A549 (cell line): ENCODE results near the gene EFHC1. TPM values are rescaled to one million over a fixed set of nuclear protein-coding genes. Genes with fewer than 3 reads are reported as not detected.

ENCODE experiments used
- ATAC-seq, 2 experiments: fragments of 200-7000 bp in 1 of 2; fragments of >200 bp in 1 of 2; cut with Nextera tagmentation in 1 of 2; cut with Tn5 transposase in 1 of 2; 3 replicates each; pipeline versions ENCODE4 v1.8.0 to v1.9.1; 2018 to 2020; ENCODE audit warnings: mild to moderate bottlenecking in 1 of 2, moderate library complexity in 1 of 2
- CTCF ChIA-PET: fragments of 300-600 bp; sonication (Branson Sonifier 250); formaldehyde crosslinking; extraction: SDS; loops from one replicate; lab custom pipeline; 2021; ENCODE audit warnings: antibody characterized with exemption, inconsistent platforms; lab: Yijun Ruan, JAX
- POLR2A ChIA-PET: fragments of 350-600 bp; formaldehyde crosslinking; extraction: SDS; loops from one replicate; lab custom pipeline; 2021; ENCODE audit warnings: antibody characterized with exemption, inconsistent platforms; lab: Yijun Ruan, JAX
- DNase-seq, 2 experiments: peaks; one replicate each; pipeline versions ENCODE4 v3.0.0 to v3.0.0-alpha.2; 2011 to 2016; ENCODE audit warnings: low read depth in 1 of 2, low spot score in 1 of 2
- FAIRE-seq: peaks from 2 replicates; lab custom pipeline; 2011; peaks lifted over from hg19 to GRCh38; lab: Jason Lieb, UNC
- H3K27ac ChIP-seq, 2 experiments: fragments of >200 bp; sonication (Bioruptor Twin); formaldehyde crosslinking; 3 replicates each; pipeline ENCODE4 v1.5.1; 2016 to 2017
- H3K4me1 ChIP-seq: fragments of >200 bp; sonication (Bioruptor Twin); formaldehyde crosslinking; 3 replicates; pipeline ENCODE4 v1.6.1; 2016
- H3K4me2 ChIP-seq: fragments of >200 bp; sonication (Bioruptor Twin); formaldehyde crosslinking; 3 replicates; pipeline ENCODE4 v1.6.1; 2016
- H3K4me3 ChIP-seq: fragments of >200 bp; sonication (Bioruptor Twin); formaldehyde crosslinking; 3 replicates; pipeline ENCODE4 v1.5.1; 2016
- H3K9me3 ChIP-seq: fragments of >200 bp; sonication (Bioruptor Twin); formaldehyde crosslinking; 3 replicates; pipeline ENCODE4 v1.6.1; 2016
- ATOH8 ChIP-seq: fragments of 250-450 bp; sonication (Bioruptor Pico); IDR thresholded peaks from 2 replicates; pipeline ENCODE4 v1.5.0; 2020; ENCODE audit warnings: low read depth, mild to moderate bottlenecking, moderate library complexity
- BHLHE40 ChIP-seq: IDR thresholded peaks from 2 replicates; pipeline ENCODE4 v1.6.1; 2012; ENCODE audit warnings: low read depth, low read length, inconsistent platforms
- CBX8 ChIP-seq: fragments of 200-600 bp; sonication (generic); IDR thresholded peaks from 2 replicates; pipeline ENCODE4 v1.6.1; 2016
- CEBPB ChIP-seq, 2 experiments: fragments of >200 bp in 1 of 2; sonication (Bioruptor Twin) in 1 of 2; formaldehyde crosslinking in 1 of 2; IDR thresholded peaks; 2 replicates each; pipeline ENCODE4 v1.6.1; 2012 to 2016
- CTCF ChIP-seq: fragments of >200 bp; sonication (Bioruptor Twin); formaldehyde crosslinking; IDR thresholded peaks from 3 replicates; pipeline ENCODE4 v1.5.1; 2016
- ELK1 ChIP-seq: fragments of 150-350 bp; IDR thresholded peaks from 2 replicates; pipeline ENCODE4 v1.6.1; 2014; ENCODE audit warnings: low read depth, mild to moderate bottlenecking, low read length
- EP300 ChIP-seq, 2 experiments: fragments of >200 bp; sonication (Bioruptor Twin); formaldehyde crosslinking; IDR thresholded peaks; 2 replicates in 1 of 2; 3 replicates in 1 of 2; pipeline ENCODE4 v1.6.1; 2016 to 2017
- ESRRA ChIP-seq: fragments of 150-350 bp; IDR thresholded peaks from 2 replicates; pipeline ENCODE4 v1.6.1; 2014; ENCODE audit warnings: mild to moderate bottlenecking, low read length, borderline replicate concordance
- FOSL2 ChIP-seq, 2 experiments: fragments of 450-650 bp in 1 of 2; fragments of >200 bp in 1 of 2; sonication (Bioruptor Twin) in 1 of 2; formaldehyde crosslinking; IDR thresholded peaks; 2 replicates each; pipeline versions ENCODE4 v1.5.0 to v1.6.1; 2016 to 2020; ENCODE audit warnings: mild to moderate bottlenecking in 1 of 2, moderate library complexity in 1 of 2
- HOXB5 ChIP-seq: fragments of 250-450 bp; sonication (Bioruptor Pico); IDR thresholded peaks from 2 replicates; pipeline ENCODE4 v1.5.0; 2020; ENCODE audit warnings: mild to moderate bottlenecking, moderate library complexity
- KDM5A ChIP-seq: fragments of 200-600 bp; sonication (generic); IDR thresholded peaks from 2 replicates; pipeline ENCODE4 v1.6.1; 2016; ENCODE audit warnings: antibody characterized with exemption, mild to moderate bottlenecking
- NFE2L2 ChIP-seq: fragments of 150-350 bp; conservative IDR thresholded peaks from 2 replicates; pipeline ENCODE4 v1.6.1; 2014; ENCODE audit warnings: low read length
- NPAS2 ChIP-seq: fragments of 250-450 bp; sonication (Bioruptor Pico); IDR thresholded peaks from 2 replicates; pipeline ENCODE4 v1.8.0; 2022; ENCODE audit warnings: mild to moderate bottlenecking, moderate library complexity, borderline replicate concordance
- NR3C1 ChIP-seq: fragments of >200 bp; sonication (Bioruptor Twin); formaldehyde crosslinking; IDR thresholded peaks from 3 replicates; pipeline ENCODE4 v1.6.1; 2017
- PHF8 ChIP-seq: fragments of 200-600 bp; sonication (generic); IDR thresholded peaks from 2 replicates; pipeline ENCODE4 v1.6.1; 2016; ENCODE audit warnings: low read depth, mild to moderate bottlenecking, antibody characterized with exemption, moderate library complexity, borderline replicate concordance
- RARB ChIP-seq: fragments of 250-450 bp; sonication (Bioruptor Pico); IDR thresholded peaks from 2 replicates; pipeline ENCODE4 v1.8.0; 2021; ENCODE audit warnings: mild to moderate bottlenecking, moderate library complexity
- SMC3 ChIP-seq: fragments of >200 bp; sonication (Bioruptor Twin); formaldehyde crosslinking; IDR thresholded peaks from 3 replicates; pipeline ENCODE4 v1.6.1; 2018; ENCODE audit warnings: inconsistent platforms
- ZC3H11A ChIP-seq: fragments of 450-650 bp; IDR thresholded peaks from 2 replicates; pipeline ENCODE4 v1.6.1; 2014; ENCODE audit warnings: antibody characterized with exemption, mild to moderate bottlenecking
- WGBS: methylation state at CpG from one replicate; pipeline ENCODE4 v1.1.6; 2017; ENCODE audit errors: missing lambda C conversion rate; 5-methylcytosine and 5-hydroxymethylcytosine counted together
- polyA plus RNA-seq, 4 experiments: library from polyadenylated mRNA; depleted of rRNA in 3 of 4; stranded (reverse); fragments of >200 nt; fragmentation: RNase III in 1 of 4; extraction: RNeasy Plus Mini Kit Qiagen cat#74134 plus additional on column Dnase treatment in 1 of 4; gene quantifications; 2 replicates in 3 of 4; 3 replicates in 1 of 4; pipeline ENCODE4 v1.2.3, GENCODE V29; 2011 to 2017

Gene EFHC1
- polyA plus RNA-seq, 2 of the 4 experiments (the other 2 are of a cell fraction), result 14.0 to 46.7 TPM

GRCh38 chr6:52534363-52534762 lies 114.2 kb downstream of the EFHC1 start (continued):
- TF ChIP-seq CTCF (no peak), HOXB5 (CRISPR knock-in tag) (no peak), RARB (no peak), EP300 (IDR thresholded peaks at IDR 0.05) (no peak), CEBPB (IDR thresholded peaks at IDR 0.05) (no peak)
- TF ChIP-seq, all 56 proteins: peak for 0

GRCh38 chr6:52534966-52535390 lies 114.8 kb downstream of the EFHC1 start:
- ChIA-PET CTCF (interaction anchor here (1.2 to 1.4 kb wide), 2 partner anchors 9 to 25 kb away, joined by 3 to 4 read pairs; no protein-coding TSS in a partner anchor), POLR2A (no interaction called here)
- FAIRE-seq (no peak), DNase-seq (no peak), ATAC-seq (no peak)
- Histone ChIP-seq H3K4me1 (peaks cover 24% of the 10 kb centered on the region; the same call in 2 of the 3 replicates), H3K9me3 (no peaks in the 10 kb centered on the region), H3K4me2 (no peak overlapping the region), H3K27ac (no peak overlapping the region), H3K4me3 (no peak overlapping the region)
- no peak for TF ChIP-seq CTCF
- no peak for TF ChIP-seq NR3C1
- TF ChIP-seq NPAS2 (CRISPR knock-in tag), result no peak
- no peak for TF ChIP-seq SMC3
- TF ChIP-seq CBX8, result no peak
- no peak for TF ChIP-seq ESRRA
- TF ChIP-seq EP300 (IDR thresholded peaks at IDR 0.05), result no peak
- no peak for TF ChIP-seq KDM5A
- no peak for TF ChIP-seq ELK1
- 96% methylated on average over 3 of the region's 3 CpGs for WGBS

DNA sequence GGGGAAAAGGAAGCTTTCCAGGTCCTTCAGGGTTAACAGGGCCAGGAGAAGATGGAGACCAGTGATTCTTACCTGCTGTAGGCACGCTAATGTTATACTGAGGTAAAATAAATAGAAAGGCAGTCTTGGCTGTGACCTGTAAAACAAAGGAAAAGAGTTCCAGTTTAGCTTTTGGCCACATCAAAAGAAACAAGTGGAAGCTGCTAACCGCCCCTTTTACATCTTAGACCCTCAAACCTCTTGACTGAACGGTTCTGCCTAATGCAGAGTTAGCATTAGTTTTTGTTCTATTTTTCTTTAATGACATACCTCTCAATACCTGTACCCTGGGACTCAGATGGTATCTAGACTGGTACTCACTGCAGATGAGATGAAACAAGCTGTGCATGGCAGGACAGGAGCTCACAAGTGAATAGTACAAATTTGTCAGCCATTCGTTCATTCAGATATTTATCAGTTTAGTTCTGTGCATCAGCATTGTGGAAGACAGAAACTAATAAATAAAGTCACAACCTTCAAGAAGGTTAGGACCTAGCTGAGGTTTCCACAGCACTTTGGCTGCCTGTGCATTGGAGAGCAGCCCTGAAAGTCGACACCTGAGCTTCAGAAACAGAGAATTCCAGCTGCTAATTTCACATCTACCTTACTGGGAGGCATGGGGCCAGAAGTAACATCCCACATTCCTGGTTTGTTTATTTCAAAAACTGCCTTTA lies 115.7 kb downstream of the EFHC1 start:
- ATAC-seq (no peak), FAIRE-seq (no peak), DNase-seq (no peak)
- Histone ChIP-seq H3K4me2 (no peak overlapping the region), H3K4me3 (no peak overlapping the region), H3K9me3 (no peaks in the 10 kb centered on the region), H3K4me1 (peaks cover 33% of the 10 kb centered on the region; the same call in 2 of the 3 replicates), H3K27ac (no peak overlapping the region)
- ChIA-PET CTCF (interaction anchor here (0.7 to 1.6 kb wide), 5 partner anchors 20 to 62 kb away, joined by 3 to 5 read pairs (median 3); partner anchors contain the start of gene TRAM2), POLR2A (no interaction called here)
- 87% methylated on average over 5 of the region's 5 CpGs for WGBS
- TF ChIP-seq PHF8, result no peak
- TF ChIP-seq ATOH8, result no peak
- no peak for TF ChIP-seq NFE2L2
- TF ChIP-seq SMC3, result no peak
- no peak for TF ChIP-seq FOSL2 (IDR thresholded peaks at IDR 0.05)
- no peak for TF ChIP-seq FOSL2 (CRISPR knock-in tag; IDR thresholded peaks at IDR 0.05)
- TF ChIP-seq ZC3H11A, result no peak
- no peak for TF ChIP-seq RARB
- TF ChIP-seq BHLHE40, result no peak
